ENCODE results near the gene LRRC32. TPM values are rescaled to one million over a fixed set of nuclear protein-coding genes. Genes with fewer than 3 reads are reported as not detected.

The LRRC32 gene
- total and polyA plus RNA-seq, 2 experiments from 2014 or later: 0.42 to 0.58 TPM

DNA sequence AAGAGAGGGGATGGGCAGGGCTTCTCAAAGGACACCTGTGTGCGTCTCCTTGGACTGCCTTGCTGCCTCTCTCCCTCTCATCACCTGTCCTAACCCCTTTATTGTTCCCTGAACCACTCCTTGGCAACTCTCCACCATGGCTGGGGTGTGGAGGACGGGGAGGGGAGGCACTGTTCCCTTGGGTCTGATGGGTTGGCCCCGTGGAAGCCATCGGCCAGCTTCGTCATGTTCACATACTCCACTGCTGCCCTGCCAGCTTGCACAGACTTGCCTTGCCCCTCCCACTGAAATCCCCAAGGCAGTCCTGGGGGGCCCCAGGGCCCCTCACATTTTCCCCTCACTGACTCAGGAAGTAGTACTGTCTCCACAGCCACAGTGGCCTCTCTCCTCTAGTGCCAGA is 36.1 kb upstream of the LRRC32 start (continued):
- TF ChIP-seq, protein P1, sequence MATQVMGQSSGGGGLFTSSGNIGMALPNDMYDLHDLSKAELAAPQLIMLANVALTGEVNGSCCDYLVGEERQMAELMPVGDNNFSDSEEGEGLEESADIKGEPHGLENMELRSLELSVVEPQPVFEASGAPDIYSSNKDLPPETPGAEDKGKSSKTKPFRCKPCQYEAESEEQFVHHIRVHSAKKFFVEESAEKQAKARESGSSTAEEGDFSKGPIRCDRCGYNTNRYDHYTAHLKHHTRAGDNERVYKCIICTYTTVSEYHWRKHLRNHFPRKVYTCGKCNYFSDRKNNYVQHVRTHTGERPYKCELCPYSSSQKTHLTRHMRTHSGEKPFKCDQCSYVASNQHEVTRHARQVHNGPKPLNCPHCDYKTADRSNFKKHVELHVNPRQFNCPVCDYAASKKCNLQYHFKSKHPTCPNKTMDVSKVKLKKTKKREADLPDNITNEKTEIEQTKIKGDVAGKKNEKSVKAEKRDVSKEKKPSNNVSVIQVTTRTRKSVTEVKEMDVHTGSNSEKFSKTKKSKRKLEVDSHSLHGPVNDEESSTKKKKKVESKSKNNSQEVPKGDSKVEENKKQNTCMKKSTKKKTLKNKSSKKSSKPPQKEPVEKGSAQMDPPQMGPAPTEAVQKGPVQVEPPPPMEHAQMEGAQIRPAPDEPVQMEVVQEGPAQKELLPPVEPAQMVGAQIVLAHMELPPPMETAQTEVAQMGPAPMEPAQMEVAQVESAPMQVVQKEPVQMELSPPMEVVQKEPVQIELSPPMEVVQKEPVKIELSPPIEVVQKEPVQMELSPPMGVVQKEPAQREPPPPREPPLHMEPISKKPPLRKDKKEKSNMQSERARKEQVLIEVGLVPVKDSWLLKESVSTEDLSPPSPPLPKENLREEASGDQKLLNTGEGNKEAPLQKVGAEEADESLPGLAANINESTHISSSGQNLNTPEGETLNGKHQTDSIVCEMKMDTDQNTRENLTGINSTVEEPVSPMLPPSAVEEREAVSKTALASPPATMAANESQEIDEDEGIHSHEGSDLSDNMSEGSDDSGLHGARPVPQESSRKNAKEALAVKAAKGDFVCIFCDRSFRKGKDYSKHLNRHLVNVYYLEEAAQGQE (IDR thresholded peaks at IDR 0.05; ENCODE audit: unreplicated experiment): no peak
- TF ChIP-seq EZH2 (IDR thresholded peaks at IDR 0.05; ENCODE audit: low read depth, unreplicated experiment) (no peak), ZNF114 (CRISPR knock-in tag; IDR thresholded peaks at IDR 0.05) (no peak), ZNF331 (CRISPR knock-in tag; IDR thresholded peaks at IDR 0.05; ENCODE audit: low read depth) (no peak), STAT1 (IDR thresholded peaks at IDR 0.05; ENCODE audit: unreplicated experiment) (no peak)
- TF ChIP-seq, protein P2, sequence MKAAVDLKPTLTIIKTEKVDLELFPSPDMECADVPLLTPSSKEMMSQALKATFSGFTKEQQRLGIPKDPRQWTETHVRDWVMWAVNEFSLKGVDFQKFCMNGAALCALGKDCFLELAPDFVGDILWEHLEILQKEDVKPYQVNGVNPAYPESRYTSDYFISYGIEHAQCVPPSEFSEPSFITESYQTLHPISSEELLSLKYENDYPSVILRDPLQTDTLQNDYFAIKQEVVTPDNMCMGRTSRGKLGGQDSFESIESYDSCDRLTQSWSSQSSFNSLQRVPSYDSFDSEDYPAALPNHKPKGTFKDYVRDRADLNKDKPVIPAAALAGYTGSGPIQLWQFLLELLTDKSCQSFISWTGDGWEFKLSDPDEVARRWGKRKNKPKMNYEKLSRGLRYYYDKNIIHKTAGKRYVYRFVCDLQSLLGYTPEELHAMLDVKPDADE (IDR thresholded peaks at IDR 0.05): no peak

DNA sequence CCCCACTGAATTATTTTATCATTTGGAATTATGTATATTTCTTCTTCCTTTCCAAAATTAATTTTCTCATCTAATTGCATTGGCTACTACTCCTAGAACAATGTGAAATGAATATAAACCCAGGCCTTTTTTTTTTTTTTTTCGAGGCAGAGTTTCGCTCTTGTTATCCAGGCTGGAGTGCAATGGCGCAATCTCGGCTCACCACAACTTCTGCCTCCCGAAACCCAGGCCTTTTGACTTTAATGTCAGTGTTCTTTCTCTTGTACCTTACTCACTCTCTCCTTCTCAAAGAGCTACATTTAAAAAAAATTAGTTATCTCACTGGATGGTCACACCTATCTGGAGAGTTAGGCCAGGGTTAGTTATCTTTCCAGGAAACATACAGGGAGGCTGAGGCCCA is 35.3 kb upstream of the LRRC32 start:
- no peaks in the 10 kb centered on the region for H3K79me2 ChIP-seq (replicated peaks; ENCODE audit: insufficient read depth)
- Mint-ChIP-seq H3K4me1 (peaks cover 21% of the 10 kb centered on the region), H3K9me3 (peaks cover 24% of the 10 kb centered on the region), H3K27me3 (ENCODE audit: insufficient read depth, low read depth, poor library complexity) (peaks cover 16% of the 10 kb centered on the region), H3K4me3 (no peak overlapping the region), H3K27ac (no peak overlapping the region), H3K36me3 (ENCODE audit: low read depth) (peaks cover 18% of the 10 kb centered on the region)
- no peak overlapping the region for H3K4me3 ChIP-seq
- no peaks in the 10 kb centered on the region for H3K27me3 ChIP-seq (ENCODE audit: insufficient read depth)
- H2AFZ ChIP-seq: no peak overlapping the region
- no peaks in the 10 kb centered on the region for H3K36me3 ChIP-seq (ENCODE audit: insufficient read depth)
- no peaks in the 10 kb centered on the region for H4K20me1 ChIP-seq (replicated peaks; ENCODE audit: insufficient read depth)
- TF ChIP-seq EZH2 (IDR thresholded peaks at IDR 0.05; ENCODE audit: low read depth, unreplicated experiment) (no peak), CREB1 (CRISPR knock-in tag; IDR thresholded peaks at IDR 0.05; ENCODE audit: low read depth) (no peak), ZNF331 (CRISPR knock-in tag; IDR thresholded peaks at IDR 0.05; ENCODE audit: low read depth) (no peak), NANOG (IDR thresholded peaks at IDR 0.05; ENCODE audit: borderline replicate concordance) (no peak)
- TF ChIP-seq, protein P3, sequence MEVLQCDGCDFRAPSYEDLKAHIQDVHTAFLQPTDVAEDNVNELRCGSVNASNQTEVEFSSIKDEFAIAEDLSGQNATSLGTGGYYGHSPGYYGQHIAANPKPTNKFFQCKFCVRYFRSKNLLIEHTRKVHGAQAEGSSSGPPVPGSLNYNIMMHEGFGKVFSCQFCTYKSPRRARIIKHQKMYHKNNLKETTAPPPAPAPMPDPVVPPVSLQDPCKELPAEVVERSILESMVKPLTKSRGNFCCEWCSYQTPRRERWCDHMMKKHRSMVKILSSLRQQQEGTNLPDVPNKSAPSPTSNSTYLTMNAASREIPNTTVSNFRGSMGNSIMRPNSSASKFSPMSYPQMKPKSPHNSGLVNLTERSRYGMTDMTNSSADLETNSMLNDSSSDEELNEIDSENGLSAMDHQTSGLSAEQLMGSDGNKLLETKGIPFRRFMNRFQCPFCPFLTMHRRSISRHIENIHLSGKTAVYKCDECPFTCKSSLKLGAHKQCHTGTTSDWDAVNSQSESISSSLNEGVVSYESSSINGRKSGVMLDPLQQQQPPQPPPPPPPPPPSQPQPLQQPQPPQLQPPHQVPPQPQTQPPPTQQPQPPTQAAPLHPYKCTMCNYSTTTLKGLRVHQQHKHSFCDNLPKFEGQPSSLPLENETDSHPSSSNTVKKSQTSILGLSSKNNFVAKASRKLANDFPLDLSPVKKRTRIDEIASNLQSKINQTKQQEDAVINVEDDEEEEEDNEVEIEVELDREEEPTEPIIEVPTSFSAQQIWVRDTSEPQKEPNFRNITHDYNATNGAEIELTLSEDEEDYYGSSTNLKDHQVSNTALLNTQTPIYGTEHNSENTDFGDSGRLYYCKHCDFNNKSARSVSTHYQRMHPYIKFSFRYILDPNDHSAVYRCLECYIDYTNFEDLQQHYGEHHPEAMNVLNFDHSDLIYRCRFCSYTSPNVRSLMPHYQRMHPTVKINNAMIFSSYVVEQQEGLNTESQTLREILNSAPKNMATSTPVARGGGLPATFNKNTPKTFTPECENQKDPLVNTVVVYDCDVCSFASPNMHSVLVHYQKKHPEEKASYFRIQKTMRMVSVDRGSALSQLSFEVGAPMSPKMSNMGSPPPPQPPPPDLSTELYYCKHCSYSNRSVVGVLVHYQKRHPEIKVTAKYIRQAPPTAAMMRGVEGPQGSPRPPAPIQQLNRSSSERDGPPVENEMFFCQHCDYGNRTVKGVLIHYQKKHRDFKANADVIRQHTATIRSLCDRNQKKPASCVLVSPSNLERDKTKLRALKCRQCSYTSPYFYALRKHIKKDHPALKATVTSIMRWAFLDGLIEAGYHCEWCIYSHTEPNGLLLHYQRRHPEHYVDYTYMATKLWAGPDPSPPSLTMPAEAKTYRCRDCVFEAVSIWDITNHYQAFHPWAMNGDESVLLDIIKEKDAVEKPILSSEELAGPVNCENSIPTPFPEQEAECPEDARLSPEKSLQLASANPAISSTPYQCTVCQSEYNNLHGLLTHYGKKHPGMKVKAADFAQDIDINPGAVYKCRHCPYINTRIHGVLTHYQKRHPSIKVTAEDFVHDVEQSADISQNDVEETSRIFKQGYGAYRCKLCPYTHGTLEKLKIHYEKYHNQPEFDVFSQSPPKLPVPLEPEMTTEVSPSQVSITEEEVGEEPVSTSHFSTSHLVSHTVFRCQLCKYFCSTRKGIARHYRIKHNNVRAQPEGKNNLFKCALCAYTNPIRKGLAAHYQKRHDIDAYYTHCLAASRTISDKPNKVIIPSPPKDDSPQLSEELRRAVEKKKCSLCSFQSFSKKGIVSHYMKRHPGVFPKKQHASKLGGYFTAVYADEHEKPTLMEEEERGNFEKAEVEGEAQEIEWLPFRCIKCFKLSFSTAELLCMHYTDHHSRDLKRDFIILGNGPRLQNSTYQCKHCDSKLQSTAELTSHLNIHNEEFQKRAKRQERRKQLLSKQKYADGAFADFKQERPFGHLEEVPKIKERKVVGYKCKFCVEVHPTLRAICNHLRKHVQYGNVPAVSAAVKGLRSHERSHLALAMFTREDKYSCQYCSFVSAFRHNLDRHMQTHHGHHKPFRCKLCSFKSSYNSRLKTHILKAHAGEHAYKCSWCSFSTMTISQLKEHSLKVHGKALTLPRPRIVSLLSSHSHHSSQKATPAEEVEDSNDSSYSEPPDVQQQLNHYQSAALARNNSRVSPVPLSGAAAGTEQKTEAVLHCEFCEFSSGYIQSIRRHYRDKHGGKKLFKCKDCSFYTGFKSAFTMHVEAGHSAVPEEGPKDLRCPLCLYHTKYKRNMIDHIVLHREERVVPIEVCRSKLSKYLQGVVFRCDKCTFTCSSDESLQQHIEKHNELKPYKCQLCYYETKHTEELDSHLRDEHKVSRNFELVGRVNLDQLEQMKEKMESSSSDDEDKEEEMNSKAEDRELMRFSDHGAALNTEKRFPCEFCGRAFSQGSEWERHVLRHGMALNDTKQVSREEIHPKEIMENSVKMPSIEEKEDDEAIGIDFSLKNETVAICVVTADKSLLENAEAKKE (CRISPR knock-in tag; IDR thresholded peaks at IDR 0.05): no peak
- TF ChIP-seq, protein P2 (IDR thresholded peaks at IDR 0.05): no peak
- TF ChIP-seq, protein P4, sequence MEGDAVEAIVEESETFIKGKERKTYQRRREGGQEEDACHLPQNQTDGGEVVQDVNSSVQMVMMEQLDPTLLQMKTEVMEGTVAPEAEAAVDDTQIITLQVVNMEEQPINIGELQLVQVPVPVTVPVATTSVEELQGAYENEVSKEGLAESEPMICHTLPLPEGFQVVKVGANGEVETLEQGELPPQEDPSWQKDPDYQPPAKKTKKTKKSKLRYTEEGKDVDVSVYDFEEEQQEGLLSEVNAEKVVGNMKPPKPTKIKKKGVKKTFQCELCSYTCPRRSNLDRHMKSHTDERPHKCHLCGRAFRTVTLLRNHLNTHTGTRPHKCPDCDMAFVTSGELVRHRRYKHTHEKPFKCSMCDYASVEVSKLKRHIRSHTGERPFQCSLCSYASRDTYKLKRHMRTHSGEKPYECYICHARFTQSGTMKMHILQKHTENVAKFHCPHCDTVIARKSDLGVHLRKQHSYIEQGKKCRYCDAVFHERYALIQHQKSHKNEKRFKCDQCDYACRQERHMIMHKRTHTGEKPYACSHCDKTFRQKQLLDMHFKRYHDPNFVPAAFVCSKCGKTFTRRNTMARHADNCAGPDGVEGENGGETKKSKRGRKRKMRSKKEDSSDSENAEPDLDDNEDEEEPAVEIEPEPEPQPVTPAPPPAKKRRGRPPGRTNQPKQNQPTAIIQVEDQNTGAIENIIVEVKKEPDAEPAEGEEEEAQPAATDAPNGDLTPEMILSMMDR (conservative IDR thresholded peaks at IDR 0.05; ENCODE audit: low read depth in 2 of 2): no peak
- no peak overlapping the region for H3K4me2 ChIP-seq
- DNase-seq (ENCODE audit: low spot score): no peak
- H3K27ac ChIP-seq (ENCODE audit: low read depth): no peak overlapping the region
- peaks cover 15% of the 10 kb centered on the region for H3K4me1 ChIP-seq (ENCODE audit: insufficient read depth)
- no peaks in the 10 kb centered on the region for H3F3A ChIP-seq (replicated peaks; ENCODE audit: low read depth)
- ATAC-seq: no peak
- H3K9me2 ChIP-seq (ENCODE audit: insufficient read depth): peaks cover 12% of the 10 kb centered on the region
